Kidney epithelial cell (primary cell): ENCODE results near the gene RALGPS1. TPM values are rescaled to one million over a fixed set of nuclear protein-coding genes. Genes with fewer than 3 reads are reported as not detected.

Experiments
- DNase-seq: peaks from one replicate; pipeline ENCODE4 v3.0.0-alpha.2; 2010; ENCODE audit warnings: low read depth
- H3K27me3 ChIP-seq: 2 replicates; pipeline ENCODE4 v1.6.0; 2011; ENCODE audit warnings: low read length; ENCODE audit not compliant: control insufficient read depth, insufficient read depth
- H3K36me3 ChIP-seq: 2 replicates; pipeline ENCODE4 v1.5.1; 2011; ENCODE audit warnings: low read length; ENCODE audit not compliant: control insufficient read depth, insufficient read depth
- H3K4me3 ChIP-seq: 2 replicates; pipeline ENCODE4 v1.5.1; 2011; ENCODE audit warnings: low read depth, mild to moderate bottlenecking, control low read depth, low read length
- total RNA-seq: library from RNA; depleted of rRNA; stranded (reverse); fragments of >200 nt; gene quantifications from 2 replicates; pipeline ENCODE4 v1.2.3, GENCODE V29; 2015
- TF ChIP-seq, protein P1 (sequence below): IDR thresholded peaks from 2 replicates; pipeline ENCODE4 v1.5.1; 2011; ENCODE audit warnings: mild to moderate bottlenecking, moderate library complexity, low read length, control low read depth, inconsistent platforms; ENCODE audit not compliant: insufficient read depth, poor library complexity, severe bottlenecking

Gene RALGPS1
- total RNA-seq, 1 donor from 2014 or later, result 5.6 TPM

DNA sequence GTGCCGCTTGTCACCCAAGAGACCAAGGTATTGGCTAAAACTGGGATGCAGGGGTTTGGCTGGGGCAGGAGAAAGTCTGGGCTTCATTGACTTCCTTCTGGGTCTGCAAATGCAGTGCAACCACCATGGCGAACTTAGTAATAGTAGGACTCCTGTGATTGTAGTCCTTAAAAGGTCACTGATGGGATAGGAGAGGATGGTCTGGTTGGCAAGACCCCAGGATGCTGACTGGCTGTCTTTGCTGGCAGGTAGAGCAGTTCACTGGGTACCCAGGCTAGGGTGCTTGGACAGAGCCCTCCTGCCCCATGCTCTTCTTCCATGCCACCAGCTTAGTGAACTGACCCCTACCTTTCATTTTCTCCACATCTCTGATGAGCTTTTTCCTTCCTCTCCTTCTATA is 170.6 kb downstream of the RALGPS1 start:
- Histone ChIP-seq H3K27me3 (no peaks in the 10 kb centered on the region), H3K4me3 (no peak overlapping the region), H3K36me3 (no peaks in the 10 kb centered on the region)
- DNase-seq, result no peak
- TF ChIP-seq, protein P1, sequence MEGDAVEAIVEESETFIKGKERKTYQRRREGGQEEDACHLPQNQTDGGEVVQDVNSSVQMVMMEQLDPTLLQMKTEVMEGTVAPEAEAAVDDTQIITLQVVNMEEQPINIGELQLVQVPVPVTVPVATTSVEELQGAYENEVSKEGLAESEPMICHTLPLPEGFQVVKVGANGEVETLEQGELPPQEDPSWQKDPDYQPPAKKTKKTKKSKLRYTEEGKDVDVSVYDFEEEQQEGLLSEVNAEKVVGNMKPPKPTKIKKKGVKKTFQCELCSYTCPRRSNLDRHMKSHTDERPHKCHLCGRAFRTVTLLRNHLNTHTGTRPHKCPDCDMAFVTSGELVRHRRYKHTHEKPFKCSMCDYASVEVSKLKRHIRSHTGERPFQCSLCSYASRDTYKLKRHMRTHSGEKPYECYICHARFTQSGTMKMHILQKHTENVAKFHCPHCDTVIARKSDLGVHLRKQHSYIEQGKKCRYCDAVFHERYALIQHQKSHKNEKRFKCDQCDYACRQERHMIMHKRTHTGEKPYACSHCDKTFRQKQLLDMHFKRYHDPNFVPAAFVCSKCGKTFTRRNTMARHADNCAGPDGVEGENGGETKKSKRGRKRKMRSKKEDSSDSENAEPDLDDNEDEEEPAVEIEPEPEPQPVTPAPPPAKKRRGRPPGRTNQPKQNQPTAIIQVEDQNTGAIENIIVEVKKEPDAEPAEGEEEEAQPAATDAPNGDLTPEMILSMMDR, result no peak

DNA sequence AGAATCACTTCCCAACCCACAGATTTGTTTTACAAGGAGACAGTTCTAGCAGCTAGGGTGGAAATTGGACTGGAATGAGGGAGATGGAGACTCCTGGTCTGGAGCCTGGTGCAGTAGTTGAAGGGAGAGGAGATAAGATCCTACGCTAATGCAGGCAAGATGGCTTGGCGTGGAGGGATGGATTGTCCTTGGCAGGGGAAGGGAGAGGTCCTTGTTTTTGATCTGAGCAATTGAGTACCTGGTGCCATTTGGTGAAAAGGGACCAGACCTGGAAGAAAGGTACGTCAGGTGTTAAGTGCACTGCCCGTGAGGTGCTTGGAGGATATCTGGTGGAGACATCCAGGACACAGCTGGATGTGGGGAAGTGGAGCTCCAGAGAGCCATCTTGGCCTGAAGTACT is 172.2 kb downstream of the RALGPS1 start:
- Histone ChIP-seq H3K36me3 (no peaks in the 10 kb centered on the region), H3K4me3 (no peak overlapping the region), H3K27me3 (no peaks in the 10 kb centered on the region)
- DNase-seq, result no peak
- TF ChIP-seq, protein P1, result no peak

DNA sequence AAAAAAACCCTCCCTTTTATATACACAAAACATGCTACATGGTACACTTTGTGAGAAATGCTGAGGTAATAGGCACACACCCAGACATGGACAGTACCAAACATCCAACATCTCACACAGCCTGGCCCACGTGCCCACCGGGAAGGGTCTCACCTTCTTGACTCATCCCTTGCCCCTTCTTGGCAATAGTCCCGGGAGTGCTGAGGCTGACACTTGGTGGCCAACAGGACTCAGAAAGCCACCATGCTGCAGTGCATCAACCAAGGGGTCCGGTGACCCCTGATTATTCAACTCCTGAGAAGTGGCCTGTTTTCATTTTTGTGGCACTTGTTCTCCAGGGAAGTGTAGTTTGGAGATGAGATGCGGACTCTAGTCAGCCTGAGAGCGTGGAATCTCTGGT is 172.8 kb downstream of the RALGPS1 start:
- Histone ChIP-seq H3K27me3 (no peaks in the 10 kb centered on the region), H3K36me3 (no peaks in the 10 kb centered on the region), H3K4me3 (no peak overlapping the region)
- DNase-seq, result no peak
- TF ChIP-seq, protein P1, result no peak

DNA sequence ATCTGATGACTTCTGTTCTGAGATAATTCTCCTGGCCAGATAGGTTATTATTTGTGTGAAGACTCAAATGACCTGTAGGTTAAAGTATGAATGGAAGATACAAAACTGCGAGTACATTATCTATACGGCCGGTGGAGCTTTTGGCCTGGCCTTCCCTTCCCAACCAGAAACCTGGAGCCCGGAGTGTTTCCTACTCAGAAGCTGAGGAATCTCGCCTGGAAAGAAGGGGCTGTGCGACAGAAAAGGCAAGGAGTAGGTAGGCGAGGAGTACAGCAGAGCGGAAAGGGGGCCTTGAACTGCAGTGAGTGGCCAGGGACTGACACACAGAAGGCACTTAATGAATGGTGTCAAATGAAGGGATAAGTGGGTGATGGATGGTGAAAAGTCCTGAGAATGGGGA is 173.3 kb downstream of the RALGPS1 start:
- DNase-seq, result no peak
- TF ChIP-seq, protein P1, result no peak

DNA sequence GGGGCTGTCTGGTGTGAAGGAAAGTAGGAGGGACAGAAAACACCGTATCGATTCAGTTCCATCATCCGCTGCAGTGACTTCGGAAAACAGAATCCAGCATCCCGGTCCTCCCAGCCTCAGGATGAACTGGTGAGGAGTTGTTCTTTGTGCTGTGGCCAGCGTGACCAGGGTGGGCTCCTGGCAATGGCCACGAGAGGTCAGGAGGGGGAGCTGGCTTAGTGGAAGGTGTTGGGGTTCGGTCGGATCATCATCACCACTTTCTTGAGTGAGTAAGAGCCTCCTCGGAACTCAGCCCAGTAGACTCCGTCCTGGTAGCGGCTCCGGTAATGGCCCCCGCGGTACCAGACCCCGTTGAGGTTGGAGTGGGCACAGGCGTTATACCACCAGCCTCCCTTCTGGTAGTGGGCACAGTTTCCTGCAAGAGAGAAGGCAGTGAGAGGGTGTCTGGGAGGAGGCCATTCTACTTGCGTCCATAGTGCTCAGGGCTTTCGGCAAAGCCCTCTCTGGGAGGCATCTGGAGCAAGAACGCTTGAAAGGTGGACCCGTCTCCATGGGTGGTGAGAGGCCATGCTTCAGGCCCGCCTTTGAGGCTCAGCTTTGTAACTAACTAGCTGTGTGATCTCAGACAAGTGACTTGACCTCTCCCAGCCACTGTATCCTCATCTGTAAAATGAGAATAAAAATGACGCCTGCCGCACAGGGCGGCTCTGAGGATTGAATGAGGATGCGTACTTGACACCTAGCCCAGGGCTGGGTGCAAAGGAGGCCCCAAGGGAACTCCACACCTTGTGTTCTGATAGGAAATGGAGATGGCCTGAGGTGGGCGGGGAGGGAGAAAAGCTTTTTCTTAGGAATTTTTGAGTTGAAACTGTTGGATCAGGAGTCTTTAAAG is 174.4 kb downstream of the RALGPS1 start:
- TF ChIP-seq, protein P1, result no peak
- Histone ChIP-seq H3K36me3 (no peaks in the 10 kb centered on the region), H3K27me3 (no peaks in the 10 kb centered on the region), H3K4me3 (no peak overlapping the region)
- DNase-seq, result no peak

More for the DNA sequence above, 173.3 kb downstream of the RALGPS1 start:
- no peaks in the 10 kb centered on the region for H3K36me3 ChIP-seq
- H3K4me3 ChIP-seq, result no peak overlapping the region
- no peaks in the 10 kb centered on the region for H3K27me3 ChIP-seq
